Renal cortex interstitium (tissue), 11 donors: ENCODE results near the gene DGKH. TPM values are rescaled to one million over a fixed set of nuclear protein-coding genes. Genes with fewer than 3 reads are reported as not detected.
"Not testable (repeated sequence)": the region's sequence is repeated elsewhere in the genome, so short reads cannot be mapped to it uniquely, and the experiment has no call there.

Experiments
- DNase-seq, 11 donors: peaks; one replicate each; pipeline ENCODE4 v3.0.0-alpha.2; 2013; ENCODE audit warnings: low read depth in 9 of 11, low spot score in 4 of 11; ENCODE audit errors: extremely low read depth in 1 of 11
- polyA plus RNA-seq, 3 donors: library from polyadenylated mRNA; unstranded; fragments of 120-200 nt; gene quantifications; one replicate each; pipeline ENCODE4 v1.2.1, GENCODE V29; 2013; ENCODE audit not compliant: insufficient read length in 3 of 3

Gene DGKH
- polyA plus RNA-seq, 3 donors: 7.6 to 9.4 (median 8.5) TPM

DNA sequence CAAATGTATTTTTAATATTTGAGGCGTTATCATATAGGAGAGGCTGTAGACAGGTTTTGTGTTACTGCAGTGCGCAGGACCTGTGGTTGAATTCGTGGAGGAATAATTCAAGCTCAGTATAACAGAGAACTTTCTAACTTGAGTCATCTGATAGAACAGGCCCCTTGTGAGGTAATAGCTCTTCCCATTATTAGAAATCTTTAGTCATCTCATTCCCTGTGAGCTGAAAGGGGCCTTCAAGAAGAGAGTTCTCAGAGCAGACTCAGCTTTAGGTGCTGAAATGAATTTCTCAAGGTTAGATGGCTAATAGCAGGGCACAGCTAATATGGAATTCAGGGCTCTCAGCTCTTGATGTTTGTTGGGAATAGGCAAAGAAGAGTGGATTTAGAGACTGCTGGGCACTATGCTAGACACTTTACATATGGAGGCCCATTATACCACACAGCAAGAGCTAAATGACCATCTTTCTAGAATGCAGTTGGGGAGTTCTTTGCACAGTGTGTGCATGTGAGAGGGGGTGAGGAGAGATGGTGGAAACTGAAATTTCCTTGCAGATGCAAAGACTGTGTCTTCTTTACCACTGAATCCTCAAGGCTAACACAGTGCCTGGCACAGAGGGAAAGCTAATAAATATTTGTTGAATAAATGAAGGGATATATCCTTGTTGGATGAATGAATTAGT, 89.5 kb downstream of the DGKH start:
- DNase-seq: no peak

DNA sequence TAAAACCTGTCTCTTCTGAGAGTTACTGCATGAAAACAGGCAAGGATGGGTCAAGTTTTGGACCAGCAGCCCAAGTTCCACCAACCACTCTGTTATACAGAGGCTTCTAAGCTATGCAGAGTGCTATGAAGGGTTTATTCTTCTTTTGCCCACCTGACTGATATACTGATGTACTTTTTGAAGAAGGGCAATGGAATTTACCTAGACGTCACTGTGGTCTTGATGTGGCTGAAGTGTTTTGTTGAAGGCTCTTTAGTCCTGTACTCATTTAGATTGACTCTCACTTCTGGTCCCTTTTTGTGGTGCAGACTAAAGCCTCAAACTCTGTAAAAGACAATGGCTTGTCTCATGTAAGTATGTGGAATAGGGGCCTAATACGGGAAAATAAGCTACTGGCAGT, 92.0 kb downstream of the DGKH start:
- no peak for DNase-seq

- DNase-seq: not testable (repeated sequence)
Observed at GRCh38 chr13:42141052-42141451, 92.6 kb downstream of the DGKH start.

DNA sequence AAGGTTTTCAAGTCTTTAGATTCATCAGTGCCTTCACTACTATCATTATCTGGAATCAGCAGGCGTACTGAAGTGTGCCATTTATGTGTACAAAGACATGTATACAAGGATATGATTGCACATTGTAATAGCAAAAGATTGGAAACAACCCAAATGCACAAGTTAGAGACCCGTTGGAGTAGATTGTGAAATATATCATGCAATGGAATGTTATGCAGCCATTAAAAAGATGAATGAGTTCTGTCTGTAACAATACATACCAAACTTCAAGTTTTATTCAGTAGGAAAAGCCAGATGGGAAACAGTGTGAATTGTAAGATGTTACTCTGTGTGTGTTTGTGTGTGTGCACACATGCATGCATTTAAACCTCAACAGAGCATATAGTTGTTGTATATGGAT, 97.9 kb downstream of the DGKH start:
- no peak for DNase-seq

- no peak for DNase-seq
Observed at GRCh38 chr13:42148538-42148937, 100.1 kb downstream of the DGKH start.

DNA sequence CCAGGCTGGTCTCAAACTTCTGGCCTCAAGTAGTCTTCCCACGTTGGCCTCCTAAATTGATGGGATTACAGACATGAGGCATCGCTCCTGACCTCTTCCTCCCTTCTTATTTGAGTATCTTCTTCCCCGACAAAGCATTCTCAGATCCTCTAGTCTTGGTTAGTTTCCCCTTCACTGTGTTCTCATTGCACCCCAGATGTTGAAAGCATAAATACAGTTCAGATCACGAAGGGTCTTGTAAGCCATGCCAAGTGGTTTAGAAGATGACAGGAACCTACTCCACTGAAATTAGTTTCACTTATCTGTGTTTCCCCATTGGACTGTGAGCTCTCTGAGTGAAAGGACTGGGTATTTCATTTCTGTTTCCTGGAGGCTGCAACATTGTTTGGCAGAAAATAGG, 100.7 kb downstream of the DGKH start:
- DNase-seq: no peak

- no peak for DNase-seq
Observed at GRCh38 chr13:42151781-42152180, 103.3 kb downstream of the DGKH start.

DNA sequence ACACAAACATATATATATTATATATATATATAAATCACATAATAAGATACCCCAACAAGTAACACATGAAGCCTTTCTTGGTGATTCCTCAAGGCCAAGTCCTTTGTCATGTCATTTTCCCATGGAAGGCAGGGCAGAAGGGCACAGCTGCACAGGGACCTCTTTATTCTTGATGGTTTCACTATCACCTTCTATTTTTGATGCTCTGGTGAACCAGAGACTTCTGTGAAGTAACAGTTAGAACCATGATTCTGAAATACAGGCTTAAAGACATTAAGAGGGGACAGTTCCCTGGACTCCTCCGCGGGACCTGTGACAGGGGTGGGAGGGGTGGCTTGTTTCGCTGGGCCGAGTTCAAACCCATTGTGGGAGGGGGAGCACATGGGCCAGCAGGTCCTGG, 104.0 kb downstream of the DGKH start:
- no peak for DNase-seq

DNA sequence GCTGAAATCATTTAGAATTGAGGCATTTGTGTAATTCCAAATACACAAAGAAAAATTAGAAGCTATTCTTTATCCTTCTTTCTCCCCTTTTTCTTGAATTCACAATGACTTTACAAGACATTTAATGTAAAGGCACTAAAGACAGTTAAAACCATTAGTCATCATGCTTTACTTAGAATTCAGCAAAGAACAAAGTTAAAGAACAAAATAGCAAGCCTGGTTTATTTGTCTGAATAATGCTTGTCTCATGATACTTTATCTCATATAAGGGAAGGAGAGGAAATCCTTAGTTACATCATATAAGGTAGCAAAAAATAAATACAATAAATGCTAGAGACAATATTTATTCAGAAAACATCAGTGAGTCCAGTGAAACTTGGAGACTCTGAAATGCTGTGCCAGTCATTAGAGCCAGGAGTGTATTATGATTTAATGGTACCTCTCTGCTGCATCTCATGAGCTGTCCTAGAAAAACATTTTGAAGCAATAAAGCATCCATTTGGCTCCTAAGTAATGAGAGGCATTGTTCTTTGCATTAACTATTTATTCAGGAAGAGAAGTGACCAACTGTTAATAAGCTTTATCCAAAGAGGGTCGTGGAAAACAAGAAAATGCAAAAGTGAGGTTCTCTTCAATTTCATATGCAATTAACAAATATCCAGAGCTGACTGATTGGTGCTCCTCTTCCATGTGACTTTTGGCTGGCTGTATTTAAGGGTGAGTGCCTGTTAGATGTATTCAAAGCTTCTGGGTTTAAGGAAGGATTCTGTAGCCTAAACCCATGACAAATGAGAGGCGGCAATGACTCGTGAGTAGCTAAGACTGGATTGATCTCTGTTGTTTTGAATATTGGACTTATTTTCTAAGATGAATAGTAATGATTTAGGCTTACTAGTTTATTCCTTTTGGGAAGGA, 105.0 kb downstream of the DGKH start:
- DNase-seq: no peak

DNA sequence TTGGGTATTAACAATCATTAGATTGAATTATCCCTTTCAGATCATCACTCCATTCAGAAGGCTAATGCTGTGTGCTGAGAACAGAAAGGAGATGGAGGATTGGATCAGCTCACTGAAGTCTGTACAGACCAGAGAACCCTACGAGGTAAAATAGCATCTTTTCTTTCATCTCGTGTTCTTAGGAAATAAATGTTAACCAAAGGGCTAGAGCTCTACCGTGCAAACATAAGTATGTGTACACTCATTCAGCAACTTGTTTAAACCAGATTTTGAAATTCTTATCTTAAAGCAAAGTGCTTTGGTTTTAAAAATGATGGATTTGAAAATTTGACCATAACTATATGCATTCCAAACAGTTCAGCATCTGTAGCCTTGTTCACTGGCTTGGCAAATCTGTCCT, 106.8 kb downstream of the DGKH start:
- no peak for DNase-seq

- not testable (repeated sequence) for DNase-seq
Observed at GRCh38 chr13:42163338-42163737, 114.9 kb downstream of the DGKH start.

DNA sequence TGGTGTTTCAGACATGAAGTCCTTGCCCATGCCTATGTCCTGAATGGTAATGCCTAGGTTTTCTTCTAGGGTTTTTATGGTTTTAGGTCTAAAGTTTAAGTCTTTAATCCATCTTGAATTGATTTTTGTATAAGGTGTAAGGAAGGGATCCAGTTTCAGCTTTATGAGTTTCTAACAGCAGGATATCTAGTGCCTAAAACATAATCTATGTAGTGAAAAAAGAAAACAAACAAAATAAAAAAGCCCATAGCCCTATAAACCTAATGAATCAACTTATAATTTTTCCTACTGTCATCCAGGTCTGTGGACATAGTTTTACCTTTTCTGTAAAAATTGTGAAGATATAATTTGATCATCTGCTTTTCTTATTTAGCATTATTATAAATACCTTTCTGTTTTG, 115.5 kb downstream of the DGKH start:
- not testable (repeated sequence) for DNase-seq

GRCh38 chr13:42164557-42165125, 116.2 kb downstream of the DGKH start:
- DNase-seq: peak in 2 of 11 donors; percentile 6 to 14

GRCh38 chr13:42168496-42168895, 120.0 kb downstream of the DGKH start:
- DNase-seq: no peak

DNA sequence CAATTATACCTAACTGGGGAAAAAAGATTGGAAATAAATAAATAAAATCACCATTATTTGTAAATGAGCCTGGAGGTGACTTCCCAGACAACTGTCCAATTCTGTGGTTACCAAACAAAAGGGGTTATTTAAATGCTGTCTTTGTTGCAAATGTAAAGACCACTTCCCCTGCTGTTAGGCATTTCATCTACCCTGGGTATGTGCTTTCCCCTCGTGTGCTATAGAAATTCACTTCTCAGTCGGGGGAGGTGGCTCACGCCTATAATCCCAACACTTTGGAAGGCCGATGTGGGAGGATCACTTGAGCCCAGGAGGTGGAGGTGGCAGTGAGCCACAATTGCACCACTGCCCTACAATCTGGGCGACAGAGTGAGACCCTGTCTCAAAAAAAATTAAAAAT, 121.6 kb downstream of the DGKH start:
- DNase-seq: no peak

- DNase-seq: no peak
Observed at GRCh38 chr13:42173789-42174343, 125.4 kb downstream of the DGKH start.

- no peak for DNase-seq
Observed at GRCh38 chr13:42174344-42175162, 126.1 kb downstream of the DGKH start.

GRCh38 chr13:42176294-42176693, 127.8 kb downstream of the DGKH start:
- no peak for DNase-seq

DNA sequence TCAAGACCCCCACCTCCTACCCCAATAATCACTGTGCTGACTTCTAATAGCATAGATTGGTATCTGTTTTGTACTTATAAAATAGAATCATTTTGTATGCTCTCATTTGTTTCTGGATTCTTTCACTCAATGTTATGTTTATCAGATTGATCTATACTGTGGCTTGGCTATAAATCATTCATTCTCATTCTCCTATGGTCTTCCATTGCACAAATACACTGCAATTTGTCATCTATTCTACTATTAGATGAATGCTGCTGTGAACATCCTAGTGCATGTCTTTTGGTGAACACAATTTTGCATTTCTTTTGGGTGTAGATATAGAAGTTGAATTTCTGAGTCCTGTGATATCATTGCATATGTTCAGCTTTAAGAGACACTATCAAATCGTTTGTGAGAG, 128.7 kb downstream of the DGKH start:
- no peak for DNase-seq
